HG02642 (cell line): Measurements from ENCODE around the gene SLC39A12.
"Not testable (repeated sequence)": the region's sequence is repeated elsewhere in the genome, so short reads cannot be mapped to it uniquely, and the experiment has no call there.

ENCODE experiments used
- ATAC-seq: cut with Tn5 transposase; IDR thresholded peaks from one replicate; pipeline ENCODE4 v1.9.1; 2021; ENCODE audit warnings: mild to moderate bottlenecking; ENCODE audit not compliant: unreplicated experiment, poor library complexity

The SLC39A12 gene

DNA sequence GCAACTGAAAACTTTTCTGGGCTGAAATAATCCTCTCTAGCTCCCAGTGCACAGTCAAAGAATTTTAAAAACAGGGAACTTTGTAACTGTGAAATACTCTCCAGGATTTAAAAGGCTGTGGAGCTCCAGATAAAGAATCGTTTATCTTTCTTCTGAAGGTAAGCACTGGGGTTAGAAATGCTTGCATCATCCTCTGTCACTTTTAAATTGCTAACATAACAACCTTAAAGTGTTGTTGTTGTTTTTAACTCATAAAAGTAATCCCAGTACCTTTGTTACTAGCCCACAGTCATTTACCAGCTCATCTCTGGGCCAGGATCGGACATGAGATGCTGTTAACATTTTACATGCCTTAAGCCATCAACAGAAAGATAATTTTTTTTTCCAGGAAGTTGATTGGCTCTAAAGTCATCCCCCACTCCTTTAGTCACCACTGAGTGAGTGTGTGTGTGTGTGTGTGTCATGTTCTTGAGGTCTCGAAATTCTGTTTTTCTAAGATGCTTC, at the start of gene SLC39A12:
Gene SLC39A12, plus strand, starts transcription at position 51 of the 504 bp plus-strand sequence. CDS start 1,359 bp downstream, outside the sequence.
- ATAC-seq = no peak

DNA sequence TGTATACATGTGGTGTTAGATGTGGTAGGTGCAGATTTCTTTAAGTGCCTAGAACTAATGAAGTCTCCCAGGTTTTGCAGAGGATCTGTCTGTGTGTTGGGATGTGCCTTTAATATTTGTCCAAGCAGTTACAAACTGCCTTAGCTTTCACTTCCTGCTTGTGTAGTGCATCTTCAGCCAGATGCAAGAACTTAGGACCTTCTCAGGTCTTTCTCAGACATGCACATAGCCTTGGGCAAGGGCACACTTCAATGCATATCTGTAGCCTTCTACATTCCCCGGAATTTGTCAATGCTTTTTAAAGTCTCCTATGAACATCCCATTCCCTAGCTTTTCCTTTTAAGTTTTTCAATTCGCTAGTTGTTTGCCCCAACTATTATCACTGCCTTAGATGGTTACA, 47.2 kb upstream of the SLC39A12 start:
- no peak for ATAC-seq

DNA sequence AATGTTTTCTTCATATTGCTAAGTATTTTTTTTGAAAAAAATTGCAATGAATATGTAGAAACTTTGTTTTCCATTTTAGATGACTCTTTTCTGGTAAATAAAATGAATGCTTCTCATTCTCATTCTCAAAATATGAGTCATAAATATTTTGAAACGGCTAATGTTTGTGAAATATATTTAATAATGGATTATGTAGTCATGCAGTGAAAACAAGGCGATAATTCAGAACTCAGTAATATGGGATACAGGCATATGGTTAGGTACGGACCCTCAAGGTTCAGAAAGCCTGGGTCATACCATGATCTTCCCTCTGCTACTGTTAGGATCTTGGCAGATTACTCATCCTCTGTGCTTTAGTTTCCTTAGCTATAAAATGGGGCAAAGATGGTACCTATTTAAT, 46.2 kb upstream of the SLC39A12 start:
- no peak for ATAC-seq

DNA sequence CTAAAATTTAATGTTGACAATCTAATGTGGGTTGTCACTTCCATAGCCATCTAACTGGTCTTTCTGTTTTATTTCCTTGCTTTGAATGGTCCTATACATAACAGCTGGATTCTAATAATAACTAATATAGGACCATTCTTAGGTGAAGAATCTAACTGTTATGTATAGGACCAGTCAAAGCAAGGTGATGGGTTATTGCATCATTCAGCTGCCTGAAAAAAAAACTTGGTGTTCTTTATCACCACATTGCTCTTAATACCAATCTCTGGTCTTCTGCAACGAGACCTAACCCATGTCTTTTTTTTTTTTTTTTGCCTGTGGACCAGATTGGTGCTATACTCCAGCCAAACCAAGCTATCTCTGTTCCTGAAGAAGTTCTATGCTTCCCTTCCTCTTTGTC, 45.7 kb upstream of the SLC39A12 start:
- ATAC-seq = no peak

DNA sequence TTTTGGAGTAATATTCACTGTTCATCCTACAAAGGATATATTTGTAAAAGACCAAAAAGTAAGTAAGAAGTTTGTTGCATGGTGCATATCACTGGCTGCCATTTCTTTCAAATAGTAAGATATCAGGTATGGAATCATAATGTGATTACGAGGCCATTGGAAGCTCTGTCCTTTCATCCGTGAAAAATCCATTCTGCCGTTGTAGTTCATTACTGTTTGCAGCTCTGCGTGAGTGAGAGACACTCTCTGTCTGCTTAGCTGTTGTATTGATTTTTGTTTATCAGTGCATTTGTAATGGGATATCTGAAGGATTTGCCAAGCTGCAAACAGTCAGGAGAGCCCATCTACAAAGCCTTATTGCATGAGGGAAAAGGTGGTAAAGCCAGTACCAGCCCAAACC, 44.1 kb upstream of the SLC39A12 start:
- ATAC-seq = no peak

DNA sequence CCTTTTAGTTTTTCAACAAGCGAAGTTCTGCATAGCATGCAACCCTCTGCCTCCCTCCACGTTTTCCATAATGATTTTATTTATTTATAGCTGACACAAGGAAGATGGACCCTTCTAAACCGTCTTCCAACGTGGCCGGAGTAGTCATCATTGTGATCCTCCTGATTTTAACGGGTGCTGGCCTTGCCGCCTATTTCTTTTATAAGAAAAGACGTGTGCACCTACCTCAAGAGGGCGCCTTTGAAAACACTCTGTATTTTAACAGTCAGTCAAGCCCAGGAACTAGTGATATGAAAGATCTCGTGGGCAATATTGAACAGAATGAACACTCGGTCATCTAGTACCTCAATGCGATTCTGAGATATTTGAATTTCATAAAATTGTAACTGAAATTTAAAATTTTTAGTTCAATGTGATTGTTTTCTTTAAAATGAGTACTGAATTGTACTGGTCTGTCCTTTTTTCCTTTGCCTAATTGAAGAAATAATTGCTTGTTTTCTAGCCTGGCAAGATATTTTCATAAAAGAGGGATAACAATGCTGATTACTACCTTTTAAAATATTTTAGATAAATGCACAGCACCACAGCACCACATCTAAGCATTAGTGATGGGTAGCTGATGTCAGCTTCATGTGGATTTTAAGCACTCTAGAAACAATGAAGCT, 41.5 kb upstream of the SLC39A12 start:
- ATAC-seq = no peak

DNA sequence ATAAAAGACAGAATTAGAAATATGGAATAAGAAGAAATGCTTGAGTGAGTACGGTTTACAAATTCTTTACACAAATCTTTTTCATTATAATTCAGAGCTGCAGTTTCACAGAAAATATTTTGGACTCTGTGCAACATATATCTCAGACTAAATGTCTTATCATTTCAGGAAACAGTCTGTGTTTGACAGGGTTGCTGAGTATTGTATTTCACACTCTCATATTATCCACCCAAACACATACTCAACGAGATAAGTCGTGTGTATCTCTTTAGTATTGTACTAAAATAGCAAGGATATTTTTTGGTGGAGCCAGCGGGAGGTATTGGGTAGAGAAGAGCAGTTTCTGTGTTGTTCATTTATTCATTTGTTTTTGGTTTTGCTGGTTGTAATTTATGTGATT, 39.0 kb upstream of the SLC39A12 start:
- ATAC-seq = no peak

DNA sequence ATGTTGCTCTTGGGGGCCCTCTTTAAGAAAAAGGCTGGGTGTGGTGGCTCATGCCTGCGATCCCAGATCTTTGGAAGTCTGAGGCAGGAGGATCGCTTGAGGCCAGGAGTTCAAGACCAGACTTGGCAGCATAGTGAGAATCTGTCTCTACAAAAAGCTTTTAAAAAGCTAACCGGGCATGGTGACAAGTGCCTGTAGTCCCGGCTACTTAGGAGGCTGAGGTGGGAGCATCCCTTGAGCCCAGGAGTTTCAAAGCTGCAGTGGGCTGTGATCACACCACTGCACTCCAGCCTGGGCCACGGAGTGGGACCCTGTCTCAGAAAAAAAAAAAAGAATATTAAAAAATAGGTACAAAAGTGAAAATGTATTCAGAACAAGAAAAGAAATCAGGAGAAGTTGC, 38.1 kb upstream of the SLC39A12 start:
- ATAC-seq = no peak

DNA sequence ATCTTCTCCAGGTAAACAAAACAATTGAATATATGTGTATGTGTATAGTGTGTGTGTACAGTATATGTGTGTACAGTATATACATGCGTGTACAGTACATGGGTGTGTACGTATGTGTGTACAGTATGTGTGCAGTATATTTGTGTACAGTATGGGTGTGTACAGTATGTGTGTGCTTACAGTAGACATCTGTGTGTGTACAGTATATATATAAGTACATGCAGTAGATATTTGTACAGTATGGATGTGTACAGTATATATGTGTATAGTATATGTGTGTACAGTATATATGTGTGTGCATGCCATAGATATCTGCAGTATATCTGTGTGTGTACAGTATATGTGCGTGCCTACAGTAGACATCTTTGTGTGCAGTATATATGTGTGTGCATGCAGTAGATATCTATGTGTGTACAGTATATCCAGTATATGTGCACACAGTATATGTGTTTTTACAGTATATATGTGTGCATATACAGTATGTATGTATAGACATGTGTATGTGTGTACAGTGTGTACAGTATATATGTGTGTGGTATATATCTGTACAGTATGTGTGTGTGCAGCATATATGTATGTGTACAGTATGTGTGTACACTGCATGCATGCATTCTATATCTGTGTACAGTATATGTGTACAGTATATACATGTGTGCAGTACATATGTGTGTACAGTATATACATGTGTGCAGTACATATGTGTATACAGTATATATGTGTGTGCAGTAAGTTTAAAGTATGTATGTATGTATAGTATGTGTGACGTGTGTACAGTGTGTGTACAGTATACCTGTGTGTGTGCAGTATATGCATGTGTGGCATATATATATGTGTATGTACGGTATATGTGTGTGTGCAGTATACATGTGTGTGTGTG, 37.3 kb upstream of the SLC39A12 start:
- ATAC-seq = no peak

DNA sequence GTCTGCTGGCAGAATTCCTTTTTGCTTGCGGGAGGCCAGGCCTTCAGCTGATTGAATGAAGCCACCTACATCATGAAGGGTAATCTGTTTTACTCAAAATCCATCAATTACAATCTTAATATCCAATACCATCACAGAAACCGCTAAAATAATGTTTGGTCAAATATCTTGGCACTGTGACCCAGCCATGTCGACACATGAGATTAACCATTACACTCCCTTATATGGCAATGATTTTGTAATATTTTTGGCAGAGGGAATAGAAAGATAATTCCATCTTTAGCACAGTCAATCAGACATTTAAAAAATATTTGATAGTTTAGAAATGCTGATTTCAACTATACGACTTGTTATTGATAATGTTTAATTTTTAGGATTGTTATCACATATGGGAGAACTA, 36.5 kb upstream of the SLC39A12 start:
- no peak for ATAC-seq

DNA sequence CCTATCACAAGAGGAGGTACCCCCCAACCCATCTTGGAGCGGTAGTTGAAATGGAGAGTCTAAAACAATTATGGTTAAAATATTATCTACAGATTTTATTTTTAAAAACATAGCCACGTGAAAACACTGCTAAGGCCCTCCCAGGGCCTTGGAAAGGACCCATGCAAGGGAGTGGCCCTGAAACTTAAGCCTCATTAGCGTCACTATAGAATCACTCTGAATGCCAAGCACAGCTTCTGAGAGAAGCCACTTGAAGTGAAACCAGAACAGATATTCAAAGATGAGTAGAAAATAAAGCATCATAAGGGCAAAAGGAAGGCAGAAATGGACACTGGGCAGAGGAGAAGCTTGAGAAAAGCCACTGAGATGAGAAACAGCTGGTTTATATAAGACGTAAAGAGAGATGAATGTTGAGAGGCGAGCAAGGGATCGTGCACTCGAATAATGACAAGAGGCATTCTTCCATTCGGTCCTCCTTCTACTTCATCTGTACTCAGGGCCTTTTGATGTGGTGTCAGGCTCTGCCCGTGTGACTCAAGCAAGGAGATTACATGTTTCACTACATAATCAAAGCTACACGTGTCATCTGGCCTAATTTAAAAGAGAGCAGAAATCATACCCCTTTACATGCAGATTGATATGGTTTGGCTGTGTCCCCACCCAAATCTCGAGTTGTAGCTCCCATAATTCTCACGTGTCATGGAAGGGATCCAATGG, 33.4 kb upstream of the SLC39A12 start:
- ATAC-seq = no peak

DNA sequence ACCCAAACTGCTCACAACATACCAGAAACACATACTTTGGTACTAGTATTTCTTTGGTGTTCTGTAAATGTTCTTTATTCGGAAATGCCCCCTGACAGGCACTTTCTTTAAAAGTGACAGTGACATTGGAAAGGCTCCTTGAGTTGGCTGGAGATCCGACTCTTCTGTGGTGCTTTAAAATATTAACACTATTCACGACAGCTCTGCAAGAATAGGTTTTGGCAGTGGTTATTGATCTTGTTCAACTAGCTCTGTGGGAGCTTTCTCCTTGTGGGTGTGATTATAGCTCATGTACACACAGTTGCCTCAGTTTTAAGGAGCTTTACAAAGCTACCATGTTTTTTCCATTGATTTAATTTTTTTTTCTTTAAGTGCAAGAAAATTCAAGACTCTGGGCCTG, 30.3 kb upstream of the SLC39A12 start:
- ATAC-seq = no peak

DNA sequence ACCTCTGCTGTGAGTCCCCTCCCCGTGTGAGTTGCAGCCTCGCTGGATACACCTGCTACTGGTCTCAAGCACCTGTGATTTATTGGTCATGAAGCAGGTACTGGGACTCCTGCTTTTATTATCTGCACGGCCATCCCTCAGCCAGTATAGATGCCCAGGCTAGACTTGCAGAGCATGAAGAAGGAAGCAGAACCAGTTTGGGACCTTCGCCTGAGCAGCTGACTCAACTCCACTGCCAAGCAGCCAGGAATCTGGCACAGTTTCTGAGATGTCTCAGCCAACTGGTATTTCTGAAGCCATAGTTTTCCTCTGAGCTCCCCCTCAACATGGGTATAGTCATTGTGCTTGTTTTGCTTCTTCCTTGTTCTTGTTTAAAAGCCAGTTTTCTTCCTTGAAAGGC, 28.0 kb upstream of the SLC39A12 start:
- ATAC-seq = no peak

DNA sequence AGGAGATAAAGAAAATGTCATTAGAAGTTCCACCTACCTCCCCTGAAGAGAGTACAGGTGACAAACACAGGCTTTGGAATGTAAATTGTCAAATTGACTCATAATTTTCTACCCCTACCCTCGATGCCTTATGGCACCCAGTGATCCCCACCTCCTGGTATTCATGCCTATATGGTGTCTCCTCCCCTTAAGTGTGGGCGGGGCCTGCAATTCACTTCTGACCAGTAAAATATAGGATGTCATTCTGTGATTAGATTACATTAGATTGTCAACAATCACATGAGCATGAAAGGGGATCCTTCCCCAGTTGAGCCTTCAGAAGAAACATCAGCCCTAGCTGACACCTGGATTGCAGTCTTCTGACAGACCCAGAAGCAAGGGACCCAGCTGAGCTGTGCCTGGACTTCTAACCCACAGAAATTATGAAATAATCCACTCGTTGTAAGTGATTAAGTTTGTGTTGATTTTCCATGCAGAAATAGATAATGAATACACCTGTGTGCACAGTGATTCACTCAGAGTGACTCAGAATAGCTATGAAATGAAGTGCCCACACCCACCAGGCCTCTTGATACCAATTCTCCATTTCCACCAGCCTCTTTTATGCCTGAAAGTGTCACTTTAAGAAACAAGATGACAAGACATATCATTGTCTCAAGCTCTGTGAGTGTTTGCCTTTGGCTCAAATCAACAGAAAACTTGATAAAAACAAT, 8.5 kb upstream of the SLC39A12 start:
- ATAC-seq = no peak

DNA sequence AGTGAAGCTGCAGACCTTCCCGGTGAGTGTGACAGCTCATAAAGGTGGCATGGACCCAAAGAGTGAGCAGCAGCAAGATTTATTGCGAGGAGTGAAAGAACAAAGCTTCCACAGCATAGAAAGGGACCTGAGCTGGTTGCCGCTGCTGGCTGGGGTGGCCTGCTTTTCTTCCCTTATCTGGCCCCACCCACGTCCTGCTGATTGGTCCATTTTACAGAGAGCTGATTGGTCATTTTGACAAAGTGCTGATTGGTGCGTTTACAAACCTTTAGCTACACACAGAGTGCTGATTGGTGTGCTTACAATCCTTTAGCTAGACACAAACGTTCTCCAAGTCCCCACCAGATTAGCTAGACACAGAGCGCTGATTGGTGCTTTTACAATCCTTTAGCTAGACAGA, 1.4 kb upstream of the SLC39A12 start:
- ATAC-seq = not testable (repeated sequence)

DNA sequence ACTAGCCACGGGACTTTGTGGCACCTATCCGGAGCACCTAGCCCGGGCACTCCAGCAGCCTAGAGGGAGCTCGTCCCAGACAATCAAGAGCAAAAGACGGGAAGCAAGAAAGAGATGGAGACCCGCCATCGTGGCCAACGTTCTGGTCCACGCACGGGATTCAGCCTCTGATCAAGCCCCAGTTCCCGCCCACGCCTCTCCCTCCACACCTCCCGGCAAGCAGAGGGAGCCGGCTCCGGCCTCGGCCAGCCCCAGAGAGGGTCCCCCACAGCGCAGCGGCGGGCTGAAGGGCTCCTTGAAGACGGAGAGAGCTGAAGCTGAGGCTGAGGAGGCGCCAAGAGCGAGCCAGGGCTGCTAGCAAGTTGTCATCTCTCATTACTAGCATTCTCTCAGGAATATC, 992 bp upstream of the SLC39A12 start:
- ATAC-seq = no peak

DNA sequence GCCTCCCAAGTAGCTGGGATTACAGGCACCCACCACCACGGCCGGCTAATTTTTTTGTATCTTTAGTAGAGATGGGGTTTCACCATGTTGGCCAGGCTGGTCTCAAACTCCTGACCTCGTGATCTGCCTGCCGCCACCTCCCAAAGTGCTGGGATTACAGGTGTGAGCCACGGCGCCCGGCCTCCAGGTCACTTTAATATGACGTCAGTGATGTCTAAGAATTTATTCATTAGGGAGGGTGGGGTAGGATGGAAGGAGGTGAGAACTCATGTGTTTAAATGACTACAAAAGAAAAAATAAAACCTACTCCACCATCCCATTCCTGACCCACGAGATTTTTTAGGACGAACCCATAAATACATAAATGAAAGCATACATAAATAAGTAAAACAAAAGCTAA, 2.7 kb downstream of the SLC39A12 start:
- ATAC-seq = not testable (repeated sequence)

DNA sequence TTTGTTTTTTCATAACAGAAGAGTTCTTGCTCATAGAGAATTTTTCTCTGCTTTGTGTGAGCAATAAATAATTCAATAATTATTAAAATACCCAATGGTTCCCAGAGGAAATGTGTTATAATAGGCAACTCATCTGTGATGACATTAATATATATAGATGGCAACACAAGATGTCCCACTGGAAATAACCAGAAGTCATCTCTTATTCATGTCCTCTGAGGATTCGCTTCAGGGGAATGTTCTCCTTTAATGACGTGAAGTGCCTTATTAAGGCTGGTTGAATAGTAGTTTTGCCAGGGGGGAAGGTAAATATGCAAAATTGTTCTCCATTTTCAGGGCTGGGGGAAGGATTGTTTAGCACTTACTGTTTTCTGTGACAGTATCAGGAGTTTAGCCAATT, 3.1 kb downstream of the SLC39A12 start:
- no peak for ATAC-seq

DNA sequence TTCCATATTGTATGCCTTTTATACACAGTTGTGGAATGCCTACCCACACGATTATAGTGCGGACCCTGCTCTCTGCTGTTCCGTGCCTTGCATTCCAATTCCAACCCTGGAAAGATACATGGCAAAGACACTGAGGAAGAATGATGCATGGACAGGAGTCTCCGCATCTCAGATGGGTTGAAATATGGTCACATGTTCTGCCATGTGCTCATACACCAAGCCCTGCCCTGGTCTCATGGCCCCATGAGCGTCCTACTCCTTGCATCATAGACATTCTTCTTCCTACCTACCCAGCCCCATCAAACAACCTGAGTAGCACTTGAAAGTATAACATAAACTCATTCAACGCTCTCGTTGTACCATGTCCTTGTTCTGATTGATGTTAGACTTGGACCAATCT, 6.3 kb downstream of the SLC39A12 start:
- ATAC-seq = no peak

DNA sequence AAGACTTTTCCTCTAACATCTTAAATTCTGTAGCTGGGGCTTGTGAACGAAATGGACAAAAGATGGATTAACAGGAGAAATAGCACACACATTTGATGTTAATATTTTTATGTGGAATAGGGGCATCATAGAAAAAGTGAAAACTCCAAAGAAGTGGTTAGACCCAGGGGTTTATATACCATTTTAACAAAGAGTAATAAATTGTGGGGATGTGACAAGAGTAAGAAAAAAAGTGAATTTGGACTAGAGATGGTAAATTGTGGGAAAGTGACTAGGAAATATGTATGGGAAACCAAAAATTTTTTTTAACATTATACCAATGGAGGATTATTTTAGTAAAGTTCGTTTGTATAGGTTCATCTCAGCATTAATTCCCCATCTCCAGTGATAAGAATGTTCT, 8.2 kb downstream of the SLC39A12 start:
- no peak for ATAC-seq
